ENCODE results near the gene MARK4.

The MARK4 gene

DNA sequence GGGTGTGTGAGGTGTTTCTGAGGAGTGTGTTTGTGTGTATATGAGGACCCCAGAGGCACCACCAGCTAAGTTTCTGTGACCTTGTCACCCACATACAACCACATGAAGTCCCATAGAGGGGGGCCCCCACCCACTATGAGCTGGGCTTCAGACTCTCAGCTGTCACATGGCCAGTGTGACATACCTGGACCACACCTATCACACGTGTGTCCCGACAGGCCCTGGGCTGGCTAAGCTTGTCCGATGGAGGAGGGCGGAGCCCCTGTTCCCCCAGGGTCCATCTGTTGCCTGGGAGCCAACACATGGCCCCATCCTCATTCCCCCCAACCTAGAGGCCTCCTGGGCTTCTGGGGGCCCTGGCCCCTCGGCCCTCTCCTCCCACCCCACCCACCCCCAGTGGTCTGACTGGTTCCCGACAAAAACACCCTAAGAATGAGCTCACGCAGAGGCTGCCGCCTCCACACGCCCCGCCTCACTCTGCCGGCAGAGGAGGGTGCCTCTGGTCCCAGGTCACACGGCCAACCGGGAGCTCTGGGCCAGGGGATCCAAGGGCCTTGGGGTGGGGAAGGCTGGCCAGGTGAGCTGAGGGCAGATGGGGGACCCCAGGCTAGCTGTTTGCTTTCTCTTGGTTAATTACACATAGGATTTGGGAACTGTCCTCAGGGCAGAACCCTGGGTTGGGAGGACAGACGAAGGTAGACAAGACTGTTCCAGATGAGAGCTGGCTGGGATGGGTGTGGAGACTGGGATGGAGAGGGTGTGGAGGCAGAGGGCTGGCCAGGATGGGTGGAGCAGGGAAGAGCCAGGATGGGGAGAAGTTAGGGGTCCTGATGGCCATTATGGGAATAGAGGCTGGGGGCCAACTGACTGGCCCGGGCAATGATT is 93.8 kb downstream of the MARK4 start:
- DNase-seq, result no peak

DNA sequence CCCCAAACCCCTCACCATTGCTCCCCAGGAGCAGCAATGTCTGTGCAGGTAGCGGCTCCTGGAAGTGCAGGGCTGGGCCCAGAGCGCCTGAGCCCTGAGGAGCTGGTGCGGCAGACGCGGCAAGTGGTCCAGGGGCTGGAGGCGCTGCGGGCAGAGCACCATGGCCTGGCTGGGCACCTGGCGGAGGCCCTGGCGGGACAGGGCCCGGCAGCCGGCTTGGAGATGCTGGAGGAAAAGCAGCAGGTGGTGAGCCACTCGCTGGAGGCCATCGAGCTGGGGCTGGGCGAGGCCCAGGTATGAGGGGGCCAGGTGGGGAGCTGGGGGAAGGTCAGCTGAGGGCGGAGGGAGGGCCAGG is 94.4 kb downstream of the MARK4 start:
- no peak for DNase-seq

DNA sequence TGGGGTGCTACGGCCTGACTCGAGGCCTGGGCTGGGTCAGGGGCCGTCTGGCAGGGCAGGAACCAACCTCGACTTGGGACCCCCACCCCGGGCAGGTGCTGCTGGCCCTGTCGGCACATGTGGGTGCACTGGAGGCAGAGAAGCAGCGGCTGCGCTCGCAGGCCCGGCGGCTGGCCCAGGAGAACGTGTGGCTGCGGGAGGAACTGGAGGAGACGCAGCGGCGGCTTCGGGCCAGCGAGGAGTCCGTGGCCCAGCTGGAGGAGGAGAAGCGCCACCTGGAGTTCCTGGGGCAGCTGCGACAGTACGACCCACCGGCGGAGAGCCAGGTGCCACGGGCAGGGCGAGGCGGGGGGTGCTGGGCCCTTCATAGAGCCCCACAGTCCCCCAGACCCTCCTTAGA is 95.4 kb downstream of the MARK4 start:
- DNase-seq, result no peak

DNA sequence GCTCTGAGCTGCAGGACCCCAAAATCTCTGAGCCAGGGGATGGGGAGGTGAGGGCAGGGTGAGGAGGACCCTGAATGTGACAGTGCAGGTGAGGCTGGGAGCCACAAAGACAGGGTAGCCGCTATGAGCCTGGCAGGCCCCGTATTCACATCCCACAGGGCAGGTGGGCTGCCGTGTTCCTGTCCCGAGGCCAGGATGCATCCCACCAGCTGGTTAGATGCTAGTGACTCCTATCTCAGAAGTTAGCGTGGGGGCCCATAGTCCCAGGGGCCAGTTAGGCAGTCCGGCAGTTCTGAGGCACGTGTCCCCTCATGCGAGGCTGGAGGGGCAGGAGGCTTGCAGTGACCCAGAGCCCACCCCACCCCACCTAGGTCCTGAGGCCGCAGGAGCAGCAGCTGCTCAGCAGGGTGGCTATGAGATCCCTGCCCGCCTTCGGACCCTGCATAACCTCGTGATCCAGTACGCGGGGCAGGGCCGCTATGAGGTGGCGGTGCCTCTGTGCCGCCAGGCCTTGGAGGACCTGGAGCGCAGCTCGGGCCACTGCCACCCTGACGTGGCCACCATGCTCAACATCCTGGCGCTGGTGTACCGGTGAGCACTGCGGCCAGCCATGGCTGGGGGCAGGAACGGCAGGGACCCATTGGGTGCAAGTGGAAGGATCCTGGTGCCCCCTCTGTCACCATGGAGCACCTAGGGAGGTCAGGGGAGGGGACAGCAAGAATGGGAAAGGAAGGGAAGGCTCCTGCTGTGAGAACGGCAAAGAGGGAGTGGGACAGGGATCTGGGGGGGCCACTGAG is 96.7 kb downstream of the MARK4 start:
- no peak for DNase-seq

DNA sequence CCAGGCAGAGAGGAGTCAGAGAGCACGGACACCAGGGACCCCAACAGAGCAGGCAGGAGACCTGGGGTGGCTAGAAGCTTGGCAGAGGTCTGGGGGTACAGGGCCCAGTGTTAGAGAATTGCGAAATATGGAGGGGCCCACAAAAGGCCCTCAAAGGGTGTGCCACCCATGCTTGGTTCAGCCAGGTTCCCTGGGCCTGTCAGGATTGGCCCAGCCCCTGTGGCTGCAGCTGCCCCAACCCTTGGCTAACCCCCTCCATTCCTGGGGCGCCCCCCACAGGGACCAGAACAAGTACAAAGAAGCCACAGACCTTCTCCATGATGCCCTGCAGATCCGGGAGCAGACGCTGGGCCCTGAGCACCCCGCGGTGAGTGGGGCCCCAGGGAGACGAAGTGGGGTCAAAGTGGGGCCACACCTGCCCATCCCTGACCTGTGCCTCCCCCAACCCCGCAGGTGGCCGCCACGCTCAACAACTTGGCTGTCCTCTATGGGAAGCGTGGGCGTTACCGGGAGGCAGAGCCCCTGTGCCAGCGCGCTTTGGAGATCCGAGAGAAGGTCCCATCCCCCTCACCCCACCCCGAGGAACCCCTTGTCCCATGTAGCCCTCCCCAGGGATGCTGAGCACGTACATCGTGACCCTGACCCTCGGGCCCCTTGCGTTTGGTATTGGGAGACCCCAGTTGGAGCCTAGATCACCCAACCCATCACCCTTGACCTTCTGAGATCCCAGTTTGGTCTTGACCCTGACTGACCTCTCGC is 97.5 kb downstream of the MARK4 start:
- DNase-seq, result no peak

DNA sequence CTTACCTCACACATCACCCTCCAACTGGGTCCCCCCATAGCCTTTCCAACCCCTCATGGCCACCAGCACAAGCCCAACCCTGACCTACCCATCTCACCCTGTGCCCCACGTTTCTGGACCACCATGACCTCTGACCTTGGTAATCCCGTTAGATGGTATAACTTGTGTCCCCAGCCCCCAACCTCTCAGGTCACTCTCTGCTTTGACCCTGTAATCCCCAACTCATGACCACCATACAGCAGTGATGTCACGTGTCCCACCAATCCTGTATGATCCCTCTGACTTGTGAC is 98.0 kb downstream of the MARK4 start:
- no peak for DNase-seq

DNA sequence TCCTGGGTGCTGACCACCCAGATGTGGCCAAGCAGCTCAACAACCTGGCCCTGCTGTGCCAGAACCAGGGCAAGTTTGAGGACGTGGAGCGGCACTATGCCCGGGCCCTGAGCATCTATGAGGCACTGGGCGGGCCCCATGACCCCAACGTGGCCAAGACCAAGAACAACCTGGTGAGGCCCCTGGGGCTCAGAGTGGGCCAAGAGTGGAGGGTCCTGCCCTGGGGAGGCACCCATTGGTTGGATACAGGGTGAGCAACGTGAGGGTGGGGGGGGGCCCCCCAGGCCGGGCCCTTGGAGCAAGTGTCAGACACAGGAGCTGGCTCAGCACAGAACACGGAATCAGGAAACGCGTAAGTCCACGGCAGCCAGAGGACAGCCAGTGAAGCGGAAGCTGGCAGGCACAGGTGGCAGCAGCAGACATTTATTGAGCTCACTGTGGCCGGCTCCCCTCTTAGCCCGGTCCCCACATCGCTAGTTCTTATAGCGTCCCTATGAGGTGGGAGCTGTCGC is 98.4 kb downstream of the MARK4 start:
- DNase-seq, result no peak

DNA sequence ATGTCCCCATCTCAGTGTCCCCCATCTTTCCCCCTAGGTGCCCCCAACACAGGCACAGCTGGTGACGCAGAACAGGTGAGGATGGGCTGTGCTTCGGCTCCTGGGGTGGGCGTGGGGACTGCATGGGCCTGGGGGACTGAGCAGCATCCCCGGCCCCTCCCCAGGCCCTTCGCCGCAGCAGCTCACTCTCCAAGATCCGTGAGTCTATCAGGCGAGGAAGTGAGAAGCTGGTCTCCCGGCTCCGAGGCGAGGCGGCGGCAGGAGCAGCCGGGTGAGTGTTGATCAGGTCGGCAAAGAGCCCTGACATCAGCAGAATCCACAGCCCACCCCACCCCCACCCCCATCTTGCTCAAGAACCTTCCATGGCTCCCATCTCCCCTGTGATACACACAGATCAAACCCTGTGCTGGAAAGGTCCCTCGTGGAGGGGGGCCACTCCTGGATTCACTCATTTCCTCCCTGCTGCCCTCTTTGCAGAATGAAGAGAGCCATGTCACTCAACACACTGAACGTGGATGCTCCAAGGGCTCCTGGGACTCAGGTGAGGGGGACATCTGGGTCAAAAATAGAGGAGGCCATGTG is 99.5 kb downstream of the MARK4 start:
- DNase-seq, result no peak

DNA sequence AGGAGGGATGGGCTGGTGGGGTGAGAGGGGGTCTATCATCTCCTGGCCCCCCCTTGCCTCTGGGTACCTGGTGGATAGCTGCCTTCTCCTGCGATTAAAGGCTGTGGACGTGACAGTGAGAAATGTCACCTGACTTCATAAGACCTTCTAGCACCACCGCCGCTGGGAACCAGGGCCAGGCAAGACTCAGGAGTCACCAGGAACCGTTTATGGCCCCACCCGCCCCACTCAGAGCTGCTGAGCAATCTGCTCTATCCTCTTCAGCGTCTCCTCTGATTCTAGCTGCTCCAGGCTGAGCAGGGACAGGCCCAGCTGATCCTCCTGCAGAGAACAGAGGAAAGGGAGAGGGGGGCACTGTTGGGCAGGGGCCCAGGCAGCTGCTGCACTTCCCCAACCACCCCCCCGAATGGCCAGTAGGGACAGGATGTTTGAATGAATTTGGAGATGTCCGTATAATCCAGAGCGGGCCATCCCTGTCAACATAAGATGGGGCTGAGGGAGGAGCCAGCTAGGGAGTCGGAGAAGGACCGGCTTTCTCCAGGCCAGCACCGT is 100.4 kb downstream of the MARK4 start:
- no peak for DNase-seq

DNA sequence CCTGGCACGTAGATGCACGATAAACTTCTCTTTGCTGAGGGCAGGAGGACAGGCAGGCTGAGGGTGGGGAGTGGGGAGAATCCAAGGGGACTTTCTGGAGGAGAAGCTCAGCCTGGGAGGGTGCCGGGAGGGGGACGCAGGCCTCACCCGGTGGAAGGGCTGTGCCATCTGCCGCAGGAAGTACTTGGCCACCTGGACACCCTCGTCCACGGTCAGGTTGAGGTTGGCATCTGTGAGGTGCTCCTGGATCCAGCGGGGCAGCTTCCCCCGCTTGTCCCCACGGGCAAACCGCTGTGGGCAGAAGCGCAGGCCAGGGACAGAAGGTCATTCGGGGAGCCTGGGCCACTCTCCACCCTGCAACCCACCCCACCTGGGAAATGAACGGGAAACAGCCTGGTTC is 101.0 kb downstream of the MARK4 start:
- DNase-seq, result no peak

DNA sequence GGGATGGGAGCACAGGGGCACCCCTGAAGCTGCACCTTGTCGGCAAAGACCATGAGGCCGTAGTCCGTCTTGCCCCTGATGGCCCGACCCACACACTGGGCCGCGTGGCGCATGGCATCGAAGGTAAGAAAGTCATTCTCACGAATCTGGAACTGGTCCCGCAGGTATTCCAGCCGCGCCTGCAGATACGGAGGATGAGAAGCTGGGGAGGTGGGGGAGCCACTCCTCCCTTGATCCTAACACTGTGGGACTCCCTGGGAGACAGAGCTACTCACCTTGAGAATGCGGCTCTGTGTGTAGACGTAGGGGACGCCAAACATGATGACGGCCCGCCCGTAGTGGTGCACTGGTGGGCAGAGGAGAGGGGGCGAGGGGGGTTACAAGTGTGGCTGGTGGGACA is 101.4 kb downstream of the MARK4 start:
- DNase-seq, result no peak

DNA sequence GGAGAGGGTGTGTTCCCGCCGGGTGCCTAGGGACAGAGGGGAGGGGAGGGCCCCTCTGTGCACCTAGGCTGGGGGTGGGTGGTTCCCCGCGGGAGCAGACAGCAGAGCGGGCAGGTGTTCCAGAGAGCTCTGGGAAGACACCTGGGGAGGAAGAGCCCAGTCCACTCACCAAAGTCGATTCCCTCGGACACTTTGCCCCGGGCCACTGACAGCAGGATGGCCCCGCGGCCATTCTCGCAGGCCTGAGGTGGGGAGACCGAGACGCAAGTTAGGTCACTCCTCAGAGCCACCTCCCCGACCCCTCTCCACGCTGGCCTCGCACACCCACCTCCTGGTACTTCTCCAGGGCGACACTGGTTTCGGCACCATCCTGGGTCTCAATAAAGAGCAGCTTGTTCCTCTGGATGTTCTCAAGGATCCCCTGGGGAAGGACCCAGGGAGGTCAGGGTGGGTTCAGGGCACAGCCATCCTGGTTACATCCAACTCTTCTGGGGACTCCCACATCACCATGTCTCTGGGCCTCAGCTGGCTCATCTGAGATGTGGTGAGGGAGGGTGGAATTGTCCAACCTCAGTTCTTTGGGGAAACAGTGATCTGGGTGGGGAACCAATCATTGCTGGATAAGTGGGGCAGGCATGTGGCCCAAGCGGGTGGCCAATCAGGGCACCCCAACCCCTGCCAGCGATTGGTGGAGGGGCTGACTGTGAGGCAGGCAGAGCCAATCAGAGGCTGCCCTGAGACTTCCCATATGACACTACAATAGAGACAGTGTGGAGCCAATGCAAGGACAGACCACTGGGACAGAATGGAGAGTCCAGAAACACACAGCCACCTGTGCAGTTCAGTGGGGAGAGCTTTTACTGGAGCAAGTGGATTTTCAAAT is 102.1 kb downstream of the MARK4 start:
- no peak for DNase-seq

DNA sequence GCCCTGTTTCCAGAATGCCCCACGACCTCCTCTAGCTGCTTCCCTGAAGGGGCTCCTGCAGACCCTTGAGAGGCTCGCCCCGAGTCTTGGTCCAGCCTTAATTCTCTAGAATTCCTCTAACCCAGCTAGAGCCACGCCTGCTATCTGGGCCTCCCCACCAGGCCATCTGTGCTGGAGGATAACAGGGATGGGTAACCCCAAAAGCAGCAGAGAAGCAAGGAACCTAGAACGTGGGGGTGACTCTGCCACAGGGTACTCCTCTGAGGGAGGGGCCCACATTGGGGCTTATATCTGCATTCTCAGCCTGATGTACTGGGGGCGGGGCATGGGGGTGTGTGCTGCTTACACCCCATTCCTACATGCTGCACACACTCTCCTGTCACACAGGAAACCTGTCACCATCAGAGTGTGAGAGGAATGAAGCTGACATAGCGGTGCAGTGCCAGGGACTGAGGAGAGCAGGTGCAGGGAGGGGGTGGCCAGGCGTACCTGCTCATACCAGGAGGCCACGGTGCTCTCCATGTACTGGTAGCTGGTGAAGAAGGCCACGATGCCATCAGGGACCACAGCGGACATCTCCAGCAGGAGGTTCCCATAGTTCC is 103.3 kb downstream of the MARK4 start:
- DNase-seq, result no peak

All from retina (tissue), 1 donor.